Measurements from ENCODE around the gene MMAA.

DNA sequence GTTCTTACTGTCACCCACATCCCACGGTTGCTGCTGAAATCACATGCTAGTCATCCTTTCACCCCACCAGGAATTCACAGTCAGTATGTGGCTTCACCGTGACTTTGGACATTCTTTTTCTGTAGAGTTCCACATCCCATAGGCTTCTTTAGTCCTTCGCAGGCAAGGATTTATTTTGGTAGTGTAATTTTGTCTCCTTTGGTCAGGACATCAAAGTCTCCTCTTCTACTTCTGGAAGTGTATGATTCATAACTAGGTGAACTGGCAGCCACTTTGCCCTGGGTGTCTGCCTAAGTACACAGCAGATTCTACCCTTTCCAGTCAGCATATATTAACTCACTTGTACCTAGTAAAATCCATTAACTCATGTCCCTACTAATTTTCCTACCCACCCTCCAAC is 38.3 kb upstream of the MMAA start:
- TF ChIP-seq, protein P1, sequence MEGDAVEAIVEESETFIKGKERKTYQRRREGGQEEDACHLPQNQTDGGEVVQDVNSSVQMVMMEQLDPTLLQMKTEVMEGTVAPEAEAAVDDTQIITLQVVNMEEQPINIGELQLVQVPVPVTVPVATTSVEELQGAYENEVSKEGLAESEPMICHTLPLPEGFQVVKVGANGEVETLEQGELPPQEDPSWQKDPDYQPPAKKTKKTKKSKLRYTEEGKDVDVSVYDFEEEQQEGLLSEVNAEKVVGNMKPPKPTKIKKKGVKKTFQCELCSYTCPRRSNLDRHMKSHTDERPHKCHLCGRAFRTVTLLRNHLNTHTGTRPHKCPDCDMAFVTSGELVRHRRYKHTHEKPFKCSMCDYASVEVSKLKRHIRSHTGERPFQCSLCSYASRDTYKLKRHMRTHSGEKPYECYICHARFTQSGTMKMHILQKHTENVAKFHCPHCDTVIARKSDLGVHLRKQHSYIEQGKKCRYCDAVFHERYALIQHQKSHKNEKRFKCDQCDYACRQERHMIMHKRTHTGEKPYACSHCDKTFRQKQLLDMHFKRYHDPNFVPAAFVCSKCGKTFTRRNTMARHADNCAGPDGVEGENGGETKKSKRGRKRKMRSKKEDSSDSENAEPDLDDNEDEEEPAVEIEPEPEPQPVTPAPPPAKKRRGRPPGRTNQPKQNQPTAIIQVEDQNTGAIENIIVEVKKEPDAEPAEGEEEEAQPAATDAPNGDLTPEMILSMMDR (IDR thresholded peaks at IDR 0.05): no peak
- TF ChIP-seq ZFX (IDR thresholded peaks at IDR 0.05; ENCODE audit: borderline replicate concordance): no peak

Data from 22Rv1 (cell line).